Adrenal gland (tissue), 12 donors: ENCODE results near the gene VWC2L. TPM values are rescaled to one million over a fixed set of nuclear protein-coding genes. Genes with fewer than 3 reads are reported as not detected.

Source experiments
- DNase-seq, 7 donors: peaks; one replicate each; pipeline ENCODE4 v3.0.0-alpha.2; 2019 to 2020
- H3K27ac ChIP-seq, 5 donors: fragments of 200-600 bp; sonication (generic) in 4 of 5; 1 replicate in 3 of 5; 2 replicates in 2 of 5; pipeline versions ENCODE4 v1.5.1 to v1.8.0; 2016 to 2020; ENCODE audit warnings: mild to moderate bottlenecking in 1 of 5
- H3K27me3 ChIP-seq: fragments of 200-600 bp; 2 replicates; pipeline ENCODE4 v1.8.0; 2021
- H3K36me3 ChIP-seq, 2 donors: fragments of 200-600 bp; replicated peaks in 1 of 2; 1 replicate in 1 of 2; 2 replicates in 1 of 2; pipeline versions ENCODE4 v1.5.1 to v1.8.0; 2018 to 2022
- H3K4me1 ChIP-seq, 2 donors: fragments of 200-600 bp; replicated peaks in 1 of 2; 1 replicate in 1 of 2; 2 replicates in 1 of 2; pipeline versions ENCODE4 v1.5.1 to v1.8.0; 2018 to 2021
- H3K4me3 ChIP-seq, 4 donors: fragments of 200-600 bp; sonication (generic) in 3 of 4; one replicate each; pipeline ENCODE4 v1.5.1; 2016 to 2018
- H3K9me3 ChIP-seq, 3 donors: fragments of 200-600 bp; sonication (generic) in 1 of 3; replicated peaks in 1 of 3; 1 replicate in 2 of 3; 2 replicates in 1 of 3; pipeline versions ENCODE4 v1.5.1 to v1.8.0; 2016 to 2021
- POLR2A ChIP-seq, 2 donors: fragments of 450-650 bp; IDR thresholded peaks; one replicate each; pipeline ENCODE4 v1.6.1; 2017; ENCODE audit warnings: antibody characterized with exemption in 2 of 2, mild to moderate bottlenecking in 2 of 2, moderate library complexity in 1 of 2
- WGBS, 4 donors: extraction: QIAGEN DNeasy Blood & Tissue Kit in 2 of 4; methylation state at CpG; one replicate each; pipeline versions ENCODE4 v1.1.5 to v1.1.7; 2013 to 2017; 5-methylcytosine and 5-hydroxymethylcytosine counted together
- intact Hi-C, 2 donors: fragments of 100-400 bp; cut with DNase I; formaldehyde crosslinking; loops; one replicate each; pipeline versions ENCODE4 v1.14.1 to v1.15.0; 2022 to 2023
- polyA plus RNA-seq, 3 donors: library from polyadenylated mRNA; stranded (reverse); fragments of 200-250 nt in 2 of 3; fragments of 350-450 nt in 1 of 3; fragmentation: Illumina TruSeq in 1 of 3; extraction: RNeasy Lipid Tissue Mini Kit (QIAGEN cat#74804) in 1 of 3; gene quantifications; one replicate each; pipeline ENCODE4 v1.2.3, GENCODE V29; 2013 to 2014
- total RNA-seq, 9 donors: library from RNA; depleted of rRNA in 4 of 9; stranded (reverse); fragments of >200 nt in 4 of 9; fragments of 120-200 nt in 1 of 9; fragmentation: NEBNext Ultra II Directional in 1 of 9; extraction: Animal tissue kit (Norgen Biotek cat#: 25700) in 1 of 9; gene quantifications; one replicate each; pipeline versions ENCODE4 v1.1.0 to v1.2.4, GENCODE V29; 2013 to 2023
- TF ChIP-seq, protein P1 (sequence below), 6 experiments: fragments of 450-650 bp in 4 of 6; fragments of 200-600 bp in 2 of 6; sonication (generic) in 1 of 6; IDR thresholded peaks; 1 replicate in 5 of 6; 2 replicates in 1 of 6; pipeline versions ENCODE4 v1.5.1 to v1.8.0; 2016 to 2021; ENCODE audit warnings: antibody characterized with exemption in 6 of 6, mild to moderate bottlenecking in 2 of 6, moderate library complexity in 1 of 6
- donor health status: healthy with polysubstance abuse.
- donor health status: Bipolar disorder and iron deficiency.
- donor health status: DM: yes; HTN: yes; CAD: no.
- donor health status: DM: no; HTN: no; CAD: no.
- donor health status: DM: no; HTN: no; CAD: no.
- donor health status: DM: yes; HTN: yes; CAD: no.

The VWC2L gene
- total and polyA plus RNA-seq, 12 donors = 0.06 to 0.28 TPM; not detected in 10

DNA sequence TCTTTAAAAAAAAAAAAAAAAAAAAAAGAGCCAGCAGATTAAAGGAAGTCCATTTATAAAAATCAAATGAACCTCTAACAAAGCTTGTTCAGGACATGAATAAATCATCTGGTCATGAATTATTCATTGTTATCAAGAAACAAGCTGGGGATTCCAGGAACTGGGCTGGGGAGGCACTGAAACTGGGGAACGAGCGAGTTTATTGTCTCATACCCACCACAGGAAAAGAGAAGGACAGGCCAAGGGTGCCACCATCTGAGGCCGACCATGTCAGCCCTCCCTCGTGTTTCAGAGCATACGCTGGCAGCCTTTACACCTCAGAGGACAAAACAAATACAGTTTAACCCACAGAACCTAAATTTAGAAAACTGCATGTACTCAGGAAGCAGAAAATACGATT is 164.2 kb downstream of the VWC2L start:
- H3K27me3 ChIP-seq = no peaks in the 10 kb centered on the region
- H3K27ac ChIP-seq = no peak overlapping the region
- no peak for TF ChIP-seq POLR2A (IDR thresholded peaks at IDR 0.05)
- TF ChIP-seq, protein P1, sequence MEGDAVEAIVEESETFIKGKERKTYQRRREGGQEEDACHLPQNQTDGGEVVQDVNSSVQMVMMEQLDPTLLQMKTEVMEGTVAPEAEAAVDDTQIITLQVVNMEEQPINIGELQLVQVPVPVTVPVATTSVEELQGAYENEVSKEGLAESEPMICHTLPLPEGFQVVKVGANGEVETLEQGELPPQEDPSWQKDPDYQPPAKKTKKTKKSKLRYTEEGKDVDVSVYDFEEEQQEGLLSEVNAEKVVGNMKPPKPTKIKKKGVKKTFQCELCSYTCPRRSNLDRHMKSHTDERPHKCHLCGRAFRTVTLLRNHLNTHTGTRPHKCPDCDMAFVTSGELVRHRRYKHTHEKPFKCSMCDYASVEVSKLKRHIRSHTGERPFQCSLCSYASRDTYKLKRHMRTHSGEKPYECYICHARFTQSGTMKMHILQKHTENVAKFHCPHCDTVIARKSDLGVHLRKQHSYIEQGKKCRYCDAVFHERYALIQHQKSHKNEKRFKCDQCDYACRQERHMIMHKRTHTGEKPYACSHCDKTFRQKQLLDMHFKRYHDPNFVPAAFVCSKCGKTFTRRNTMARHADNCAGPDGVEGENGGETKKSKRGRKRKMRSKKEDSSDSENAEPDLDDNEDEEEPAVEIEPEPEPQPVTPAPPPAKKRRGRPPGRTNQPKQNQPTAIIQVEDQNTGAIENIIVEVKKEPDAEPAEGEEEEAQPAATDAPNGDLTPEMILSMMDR (IDR thresholded peaks at IDR 0.05) = no peak
- 41 to 64% (median 45%) methylated on average over 6 of the region's 6 CpGs for WGBS, 4 donors
- H3K36me3 ChIP-seq = no peaks in the 10 kb centered on the region
- intact Hi-C loops = no loop called here
- H3K4me3 ChIP-seq = no peak overlapping the region
- no peaks in the 10 kb centered on the region for H3K4me1 ChIP-seq
- no peaks in the 10 kb centered on the region for H3K9me3 ChIP-seq
- DNase-seq = no peak

DNA sequence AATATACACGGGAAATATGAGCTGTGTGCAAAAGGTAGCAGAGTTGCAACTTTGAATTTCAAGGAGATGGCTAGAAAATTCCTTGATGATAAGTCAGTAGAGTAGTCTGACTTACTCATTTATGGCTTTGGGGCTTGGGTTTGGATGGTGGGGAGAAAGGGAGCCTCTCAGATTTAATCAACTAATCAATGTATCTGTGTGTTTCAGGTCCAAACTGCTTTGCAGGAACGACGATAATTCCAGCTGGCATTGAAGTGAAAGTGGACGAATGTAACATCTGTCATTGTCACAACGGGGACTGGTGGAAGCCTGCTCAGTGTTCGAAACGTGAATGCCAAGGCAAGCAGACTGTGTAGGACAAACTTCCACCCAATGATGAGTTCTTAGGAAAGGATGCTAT is 164.6 kb downstream of the VWC2L start:
- no peak for TF ChIP-seq POLR2A (IDR thresholded peaks at IDR 0.05)
- TF ChIP-seq, protein P1 (IDR thresholded peaks at IDR 0.05) = no peak
- 44 to 65% (median 46%) methylated on average over 7 of the region's 7 CpGs for WGBS, 4 donors
- no peak overlapping the region for H3K4me3 ChIP-seq
- no peaks in the 10 kb centered on the region for H3K36me3 ChIP-seq
- DNase-seq = no peak
- no peaks in the 10 kb centered on the region for H3K9me3 ChIP-seq
- H3K27ac ChIP-seq = no peak overlapping the region
- no peaks in the 10 kb centered on the region for H3K27me3 ChIP-seq
- H3K4me1 ChIP-seq = no peaks in the 10 kb centered on the region
- intact Hi-C loops = no loop called here

DNA sequence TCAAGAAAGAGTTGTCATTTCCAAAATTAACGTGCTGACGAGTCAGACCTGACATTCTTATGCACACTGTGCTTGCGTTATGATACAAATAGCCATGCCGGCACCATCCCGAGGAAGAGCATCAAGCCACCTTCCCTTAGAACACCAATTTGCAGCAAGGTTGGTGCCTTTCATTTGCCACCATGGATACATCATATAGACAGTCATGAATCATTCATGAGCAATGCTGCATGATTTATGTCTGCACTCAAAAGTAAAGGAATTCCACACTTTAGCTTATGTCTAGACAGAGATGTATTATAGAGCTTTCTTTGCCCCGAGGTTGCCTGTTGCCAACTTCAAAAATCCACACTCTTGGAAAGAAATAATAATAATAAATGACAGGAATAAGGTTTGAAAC is 166.9 kb downstream of the VWC2L start:
- H3K9me3 ChIP-seq = no peaks in the 10 kb centered on the region
- WGBS, 4 donors = 73 to 78% (median 77%) methylated on average over 6 of the region's 6 CpGs
- no peak overlapping the region for H3K27ac ChIP-seq
- intact Hi-C loops = no loop called here
- no peaks in the 10 kb centered on the region for H3K27me3 ChIP-seq
- H3K4me3 ChIP-seq = no peak overlapping the region
- H3K36me3 ChIP-seq = no peaks in the 10 kb centered on the region
- no peaks in the 10 kb centered on the region for H3K4me1 ChIP-seq
- DNase-seq = no peak
- TF ChIP-seq, protein P1 (IDR thresholded peaks at IDR 0.05) = no peak
- no peak for TF ChIP-seq POLR2A (IDR thresholded peaks at IDR 0.05)

DNA sequence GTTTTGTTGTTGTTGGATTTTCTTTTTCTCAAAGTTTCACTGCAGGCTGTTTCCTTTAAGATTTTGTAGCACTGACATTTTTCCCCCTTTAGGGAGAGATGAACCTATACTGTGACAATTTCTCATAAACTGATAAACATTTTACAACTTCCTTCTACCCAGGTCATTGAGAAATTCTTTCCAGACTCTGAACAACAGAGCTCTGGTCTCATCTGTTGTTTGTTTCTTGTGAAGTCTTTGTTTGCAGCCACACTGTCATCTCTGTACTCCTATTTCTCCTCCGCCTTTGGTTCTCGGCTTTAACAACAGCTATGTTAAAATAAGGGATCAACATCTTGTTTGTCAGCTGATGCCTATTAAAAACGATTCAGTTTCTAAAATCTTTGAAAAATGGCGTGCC is 167.6 kb downstream of the VWC2L start:
- Histone ChIP-seq H3K4me3 (no peak overlapping the region), H3K9me3 (no peaks in the 10 kb centered on the region), H3K27me3 (no peaks in the 10 kb centered on the region), H3K27ac (no peak overlapping the region), H3K36me3 (no peaks in the 10 kb centered on the region), H3K4me1 (no peaks in the 10 kb centered on the region)
- DNase-seq = no peak
- intact Hi-C loops = no loop called here
- 61 to 71% (median 67%) methylated on average over 4 of the region's 4 CpGs for WGBS, 4 donors
- TF ChIP-seq, protein P1 (IDR thresholded peaks at IDR 0.05) = no peak
- TF ChIP-seq POLR2A (IDR thresholded peaks at IDR 0.05) = no peak
